GM23338 (cell line): ENCODE data around the gene FOXK2. TPM values are rescaled to one million over a fixed set of nuclear protein-coding genes. Genes with fewer than 3 reads are reported as not detected.
A peak's percentile ranks its signal among the peaks of the same experiment; 100 is the strongest.

Experiments used
- ATAC-seq: fragments of 200-7000 bp; cut with Tn5 transposase; 3 replicates; pipeline ENCODE4 v1.9.1; 2020
- DNase-seq: peaks from one replicate; pipeline ENCODE4 v3.0.0-alpha.2; 2015; ENCODE audit warnings: low spot score
- H2AFZ ChIP-seq: fragments of 200-600 bp; sonication (generic); 2 replicates; pipeline ENCODE4 v1.8.0; 2016; ENCODE audit warnings: antibody characterized with exemption, mild to moderate bottlenecking, moderate library complexity
- H3F3A ChIP-seq: fragments of 200-600 bp; sonication (generic); replicated peaks from 2 replicates; pipeline ENCODE4 v1.8.0; 2017; ENCODE audit warnings: antibody characterized with exemption, mixed run types, low read depth
- H3K27ac ChIP-seq: fragments of 200-600 bp; sonication (generic); 2 replicates; pipeline ENCODE4 v1.6.1; 2016; ENCODE audit warnings: low read depth
- H3K27me3 ChIP-seq: fragments of 200-600 bp; sonication (generic); 2 replicates; pipeline ENCODE4 v1.8.0; 2016; ENCODE audit warnings: mild to moderate bottlenecking, mixed run types, moderate library complexity; ENCODE audit not compliant: insufficient read depth
- H3K36me3 ChIP-seq: fragments of 200-600 bp; sonication (generic); 2 replicates; pipeline ENCODE4 v1.8.0; 2016; ENCODE audit warnings: mild to moderate bottlenecking; ENCODE audit not compliant: insufficient read depth
- H3K4me1 ChIP-seq: fragments of 200-600 bp; sonication (generic); 2 replicates; pipeline ENCODE4 v1.8.0; 2016; ENCODE audit warnings: mild to moderate bottlenecking, moderate library complexity; ENCODE audit not compliant: insufficient read depth
- H3K4me2 ChIP-seq: fragments of 200-600 bp; sonication (generic); 2 replicates; pipeline ENCODE4 v1.7.1; 2017; ENCODE audit warnings: mixed run types
- H3K4me3 ChIP-seq: fragments of 200-600 bp; sonication (generic); 2 replicates; pipeline ENCODE4 v1.6.1; 2016; ENCODE audit warnings: mixed run types
- H3K79me2 ChIP-seq: fragments of 200-600 bp; sonication (generic); replicated peaks from 2 replicates; pipeline ENCODE4 v1.8.0; 2017; ENCODE audit warnings: mild to moderate bottlenecking; ENCODE audit not compliant: insufficient read depth
- H3K9me2 ChIP-seq: fragments of 200-600 bp; sonication (generic); 2 replicates; pipeline ENCODE4 v1.8.0; 2017; ENCODE audit not compliant: insufficient read depth
- H4K20me1 ChIP-seq: fragments of 200-600 bp; sonication (generic); replicated peaks from 2 replicates; pipeline ENCODE4 v1.8.0; 2017; ENCODE audit warnings: mild to moderate bottlenecking; ENCODE audit not compliant: insufficient read depth
- H3K27ac Mint-ChIP-seq: 2 replicates; pipeline ENCODE4 v1.8.0; 2020; ENCODE audit warnings: inconsistent platforms, mild to moderate bottlenecking, moderate library complexity, mixed read lengths
- H3K27me3 Mint-ChIP-seq: 3 replicates; pipeline ENCODE4 v1.8.0; 2022; ENCODE audit warnings: low read depth, mild to moderate bottlenecking, moderate library complexity, mixed read lengths, inconsistent platforms; ENCODE audit not compliant: insufficient read depth, poor library complexity
- H3K36me3 Mint-ChIP-seq: 3 replicates; pipeline ENCODE4 v1.8.0; 2021; ENCODE audit warnings: low read depth, mild to moderate bottlenecking, inconsistent platforms, moderate library complexity, mixed read lengths
- H3K4me1 Mint-ChIP-seq: 3 replicates; pipeline ENCODE4 v1.8.0; 2020; ENCODE audit warnings: mild to moderate bottlenecking, inconsistent platforms, mixed read lengths
- H3K4me3 Mint-ChIP-seq: 3 replicates; pipeline ENCODE4 v1.8.0; 2021; ENCODE audit warnings: moderate library complexity, mild to moderate bottlenecking, inconsistent platforms, mixed read lengths
- H3K9me3 Mint-ChIP-seq: 3 replicates; pipeline ENCODE4 v1.8.0; 2020; ENCODE audit warnings: moderate library complexity, mild to moderate bottlenecking, inconsistent platforms, mixed read lengths
- CTCF ChIP-seq, 2 experiments: fragments of 200-600 bp in 1 of 2; sonication (generic) in 1 of 2; conservative IDR thresholded peaks; 2 replicates each; pipeline versions ENCODE4 v1.5.1 to v1.6.1; 2016 to 2017; ENCODE audit warnings: antibody characterized with exemption in 2 of 2, low read depth in 2 of 2, mild to moderate bottlenecking in 2 of 2, moderate library complexity in 1 of 2
- NANOG ChIP-seq: IDR thresholded peaks from 2 replicates; pipeline ENCODE4 v1.6.1; 2016; ENCODE audit warnings: antibody characterized with exemption, borderline replicate concordance
- REST ChIP-seq: IDR thresholded peaks from one replicate; pipeline ENCODE4 v1.6.1; 2018; ENCODE audit warnings: antibody characterized with exemption; ENCODE audit not compliant: unreplicated experiment
- ZNF114 ChIP-seq: fragments of 250-450 bp; sonication (Bioruptor Pico); IDR thresholded peaks from 2 replicates; pipeline ENCODE4 v1.5.0; 2020; ENCODE audit warnings: mild to moderate bottlenecking, moderate library complexity
- polyA plus RNA-seq: library from polyadenylated mRNA; unstranded; fragments of >200 nt; fragmentation: Nextera tagmentation; extraction: Ambion mirVana; gene quantifications from 2 replicates; pipeline ENCODE4 v1.2.1, GENCODE V29; 2016
- total RNA-seq: library from RNA; depleted of rRNA; stranded (reverse); fragments of >200 nt; shearing (Covaris generic); gene quantifications from 2 replicates; pipeline ENCODE4 v1.2.3, GENCODE V29; 2014

The FOXK2 gene
- total and polyA plus RNA-seq, 2 experiments from 2014 or later, result 12.3 to 66.0 TPM

- TF ChIP-seq CTCF (conservative IDR thresholded peaks at IDR 0.05; ENCODE audit: low read depth in 2 of 2), result no peak
- TF ChIP-seq ZNF114, result no peak
- TF ChIP-seq REST, result no peak
Observed at GRCh38 chr17:82614095-82614631, 94.6 kb downstream of the FOXK2 start (continued).

- no peak overlapping the region for H3K4me3 Mint-ChIP-seq
- Histone ChIP-seq H3K36me3 (peaks cover 10% of the 10 kb centered on the region), H2AFZ (no peak overlapping the region), H3K27me3 (no peaks in the 10 kb centered on the region), H3F3A (no peaks in the 10 kb centered on the region), H3K27ac (no peak overlapping the region), H4K20me1 (peaks cover 3% of the 10 kb centered on the region; the same call in 1 of the 2 replicates), H3K4me1 (peaks cover 4% of the 10 kb centered on the region; the same call in 1 of the 2 replicates), H3K4me2 (no peak overlapping the region), H3K4me3 (no peak overlapping the region), H3K79me2 (no peaks in the 10 kb centered on the region), H3K9me2 (no peaks in the 10 kb centered on the region)
- peak; percentile 20 for ATAC-seq
- H3K9me3 Mint-ChIP-seq, result no peaks in the 10 kb centered on the region
- H3K27ac Mint-ChIP-seq, result no peak overlapping the region
- peaks cover 8% of the 10 kb centered on the region for H3K27me3 Mint-ChIP-seq
- TF ChIP-seq NANOG (no peak), CTCF (conservative IDR thresholded peaks at IDR 0.05; ENCODE audit: low read depth in 2 of 2) (peak; percentile 55 to 68)
- peak; percentile 51 for DNase-seq
- H3K36me3 Mint-ChIP-seq, result peaks cover 62% of the 10 kb centered on the region
- H3K4me1 Mint-ChIP-seq, result peaks cover 7% of the 10 kb centered on the region
Observed at GRCh38 chr17:82615084-82616020, 95.8 kb downstream of the FOXK2 start.
